Myocyte (in vitro differentiated cells): Measurements from ENCODE around the gene SPAG7. TPM values are rescaled to one million over a fixed set of nuclear protein-coding genes. Genes with fewer than 3 reads are reported as not detected.

ENCODE experiments used
- DNase-seq: peaks from one replicate; pipeline ENCODE4 v3.0.0-alpha.2; 2012; ENCODE audit warnings: low read depth
- total RNA-seq: library from RNA; depleted of rRNA; stranded (reverse); fragments of >200 nt; gene quantifications from 2 replicates; pipeline ENCODE4 v1.2.3, GENCODE V29; 2014

The SPAG7 gene
- total RNA-seq, 1 donor from 2014 or later = 133 TPM

GRCh38 chr17:4974115-4974670 is 6.6 kb upstream of the SPAG7 start:
- DNase-seq = peak; percentile 85

GRCh38 chr17:4973256-4974114 is 5.9 kb upstream of the SPAG7 start:
- DNase-seq = no peak

GRCh38 chr17:4972752-4973151 is 5.1 kb upstream of the SPAG7 start:
- DNase-seq = no peak

GRCh38 chr17:4972322-4972721 is 4.7 kb upstream of the SPAG7 start:
- DNase-seq = no peak

- DNase-seq = no peak
Observed at GRCh38 chr17:4971826-4972225, 4.2 kb upstream of the SPAG7 start.

- no peak for DNase-seq
Observed at GRCh38 chr17:4970273-4970672, 2.7 kb upstream of the SPAG7 start.

- peak; percentile 36 for DNase-seq
Observed at GRCh38 chr17:4969551-4970173, 2.0 kb upstream of the SPAG7 start.

GRCh38 chr17:4969047-4969550 is 1.5 kb upstream of the SPAG7 start:
- DNase-seq = peak; percentile 86

GRCh38 chr17:4968486-4969046 is 949 bp upstream of the SPAG7 start:
- DNase-seq = peak; percentile 44

- DNase-seq = peak; percentile 100
Observed at GRCh38 chr17:4966844-4967538, 626 bp downstream of the SPAG7 start.

GRCh38 chr17:4965311-4965986 is 2.2 kb downstream of the SPAG7 start:
- DNase-seq = no peak

GRCh38 chr17:4960279-4960922 is 7.2 kb downstream of the SPAG7 start:
- no peak for DNase-seq

GRCh38 chr17:4959261-4959965 is 8.2 kb downstream of the SPAG7 start:
- peak; percentile 78 for DNase-seq

- peak; percentile 28 for DNase-seq
Observed at GRCh38 chr17:4958102-4958501, 9.5 kb downstream of the SPAG7 start.

GRCh38 chr17:4956493-4957061 is 11.0 kb downstream of the SPAG7 start:
- DNase-seq = no peak

GRCh38 chr17:4955091-4955490 is 12.5 kb downstream of the SPAG7 start:
- no peak for DNase-seq

- DNase-seq = peak; percentile 97
Observed at GRCh38 chr17:4953451-4953961, 14.1 kb downstream of the SPAG7 start.

GRCh38 chr17:4951486-4951885 is 16.1 kb downstream of the SPAG7 start:
- peak; percentile 85 for DNase-seq

- DNase-seq = peak; percentile 65
Observed at GRCh38 chr17:4950746-4951204, 16.8 kb downstream of the SPAG7 start, which contains the start of gene ENO3. Gene ENO3, plus strand, starts transcription at chr17:4951119. Its CDS starts 711 bp downstream, at chr17:4951830.
